ENCODE data around the gene AIP.

AIP gene

DNA sequence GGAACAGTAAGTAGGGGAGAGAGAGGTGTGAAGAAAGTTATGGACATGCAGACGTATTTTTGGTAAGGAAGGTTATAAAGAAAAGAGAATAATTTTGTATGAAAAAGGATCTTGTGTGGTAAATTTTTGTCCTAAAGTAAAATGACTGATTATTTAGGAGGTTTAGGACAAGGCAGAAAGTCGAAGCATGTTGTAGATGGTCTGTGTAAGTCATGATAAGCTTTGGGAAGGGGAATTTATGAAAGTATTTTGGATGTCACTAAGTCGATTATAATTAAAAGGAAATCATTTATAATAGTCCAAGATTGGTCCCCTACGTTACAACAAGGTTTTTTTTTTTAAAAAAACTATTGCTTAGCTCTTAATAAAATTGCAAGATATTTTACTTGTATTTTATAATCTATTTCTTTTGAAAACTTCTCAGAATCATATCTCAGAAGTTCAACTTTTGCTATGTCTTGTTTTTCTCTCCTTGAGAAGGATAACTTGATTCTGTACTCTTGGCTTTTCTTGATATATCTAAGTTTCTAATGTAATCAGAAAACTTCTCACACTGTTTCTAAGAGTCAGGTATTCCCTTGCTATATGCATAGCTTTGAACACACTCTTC is 51.3 kb downstream of the AIP start:
- peak; percentile 4 for DNase-seq (ENCODE audit: low read depth)

DNA sequence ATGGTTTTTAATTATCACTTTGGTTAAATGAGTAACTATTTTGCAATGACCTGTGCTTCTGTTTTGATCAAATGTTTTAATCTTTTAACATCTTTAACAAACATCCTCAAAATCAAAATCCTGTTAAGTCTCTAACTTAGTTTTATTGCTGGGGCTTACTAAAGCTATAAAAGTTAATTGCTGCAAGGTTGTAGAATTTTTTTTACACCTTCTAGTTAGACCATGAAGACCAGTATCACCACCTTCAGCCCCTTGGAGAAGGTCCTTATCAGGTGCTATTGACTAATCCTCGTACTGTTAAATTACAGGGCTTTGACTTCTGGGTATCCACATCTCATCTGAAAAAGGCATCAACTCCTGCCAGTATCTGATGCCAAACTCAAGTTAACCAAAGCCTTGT is 52.7 kb downstream of the AIP start:
- DNase-seq (ENCODE audit: low read depth): no peak

DNA sequence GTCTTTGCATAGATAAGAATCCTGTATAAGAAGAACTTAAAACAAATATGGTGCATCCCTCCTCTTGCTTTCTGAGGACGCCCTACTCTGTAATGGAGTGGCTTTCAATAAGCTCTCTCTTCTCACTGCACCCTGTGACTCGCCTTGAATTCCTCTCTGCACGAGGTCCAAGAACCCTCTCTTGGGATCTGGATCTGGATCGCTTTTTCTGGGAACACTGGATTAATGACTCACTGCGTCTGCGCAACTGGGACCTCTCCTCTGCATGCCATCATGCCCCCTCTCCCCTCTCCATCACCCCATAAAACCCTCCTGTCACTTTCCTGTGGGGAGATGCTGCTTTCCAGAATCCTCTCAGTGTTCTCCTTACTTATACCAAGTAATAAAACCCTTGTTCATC is 55.5 kb downstream of the AIP start:
- DNase-seq (ENCODE audit: low read depth): no peak

- no peak for DNase-seq (ENCODE audit: low read depth)
These were observed 56.1 kb downstream of the AIP start for GRCh38 chr11:67538823-67539505.

- DNase-seq (ENCODE audit: low read depth): no peak
These were observed 56.7 kb downstream of the AIP start for GRCh38 chr11:67539550-67539949.
